Brain microvascular endothelial cell (primary cell): ENCODE results near the gene CTSL.

Source experiments
- DNase-seq: peaks from one replicate; pipeline ENCODE4 v3.0.0-alpha.2; 2020
- H3K27ac ChIP-seq: fragments of 250-450 bp; sonication (Bioruptor Pico); 2 replicates; pipeline ENCODE4 v1.5.1; 2020; ENCODE audit warnings: mild to moderate bottlenecking, moderate library complexity
- H3K27me3 ChIP-seq: fragments of 250-450 bp; sonication (Bioruptor Pico); replicated peaks from 2 replicates; pipeline ENCODE4 v1.5.1; 2020; ENCODE audit warnings: mild to moderate bottlenecking
- H3K36me3 ChIP-seq: fragments of 250-450 bp; sonication (Bioruptor Pico); replicated peaks from 2 replicates; pipeline ENCODE4 v1.5.1; 2020; ENCODE audit warnings: mild to moderate bottlenecking
- H3K4me3 ChIP-seq: 2 replicates; pipeline ENCODE4 v1.5.1; 2011; ENCODE audit warnings: low read depth, mild to moderate bottlenecking, control low read depth, low read length, moderate library complexity
- in situ Hi-C: cut with HindIII; loops from 2 replicates; pipeline ENCODE4 v1.10.0; 2017; ENCODE audit warnings: low sequenced_read_pairs, low pct_ligation_motif_present
- TF ChIP-seq, protein P1 (sequence below): IDR thresholded peaks from 2 replicates; pipeline ENCODE4 v1.5.1; 2011; ENCODE audit warnings: low read depth, mild to moderate bottlenecking, moderate library complexity, low read length, control low read depth, inconsistent platforms; ENCODE audit errors: missing control alignments

Gene CTSL

DNA sequence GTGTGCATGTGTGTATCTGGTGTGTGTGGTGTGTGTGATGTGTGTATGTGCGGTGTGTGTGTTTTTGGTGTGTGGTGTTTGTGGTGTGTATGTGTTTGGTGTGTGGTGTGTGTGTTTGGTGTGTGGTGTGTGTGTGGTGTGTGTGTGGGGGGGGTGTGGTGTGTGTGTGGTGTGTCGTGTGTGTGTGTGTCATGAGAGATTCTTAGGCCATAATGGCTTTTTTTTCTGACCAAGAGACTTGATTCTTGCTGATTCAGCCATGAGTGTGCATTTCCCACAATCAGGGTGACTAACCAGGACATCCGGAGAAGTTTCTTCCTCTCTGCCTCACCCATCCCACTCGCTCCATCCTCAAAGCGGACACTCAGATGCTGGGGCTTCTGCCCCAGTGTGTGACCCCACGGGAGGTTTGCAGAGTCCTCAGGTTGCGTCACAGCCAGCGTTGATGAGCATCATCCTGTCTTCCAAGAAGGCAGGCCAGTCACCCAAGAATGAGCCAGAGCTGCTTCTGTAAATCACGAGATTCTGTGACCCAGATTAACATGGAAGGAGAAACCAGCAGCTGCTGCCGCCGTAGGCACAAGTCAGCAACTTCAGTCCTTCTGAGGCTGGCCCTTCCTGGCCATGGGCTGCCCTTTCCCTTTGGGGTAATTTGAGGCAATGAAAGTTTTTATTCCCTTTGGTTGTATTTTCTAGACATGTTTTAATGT, 12.5 kb upstream of the CTSL start:
- in situ Hi-C loops = no loop called here

DNA sequence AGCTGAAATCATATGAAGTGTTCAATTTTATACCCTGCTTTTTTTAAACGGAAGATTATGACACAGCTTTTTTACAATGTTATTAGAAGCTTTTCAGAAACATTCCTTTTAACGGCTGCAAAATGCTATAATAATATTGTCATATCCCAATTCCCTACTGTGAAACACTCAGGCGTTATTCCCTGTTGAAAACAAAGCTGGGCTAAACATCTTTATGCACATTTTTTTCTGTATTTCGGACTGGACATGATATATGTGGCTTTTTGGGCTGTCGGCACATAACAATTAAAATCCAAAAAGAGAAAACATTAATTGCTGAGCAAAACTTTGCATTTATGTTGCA, 12.0 kb upstream of the CTSL start:
- Histone ChIP-seq H3K27me3 (no peaks in the 10 kb centered on the region), H3K4me3 (peak overlapping the region; percentile 2), H3K36me3 (no peaks in the 10 kb centered on the region), H3K27ac (peak overlapping the region; percentile 96)
- in situ Hi-C loops = no loop called here
- TF ChIP-seq, protein P1, sequence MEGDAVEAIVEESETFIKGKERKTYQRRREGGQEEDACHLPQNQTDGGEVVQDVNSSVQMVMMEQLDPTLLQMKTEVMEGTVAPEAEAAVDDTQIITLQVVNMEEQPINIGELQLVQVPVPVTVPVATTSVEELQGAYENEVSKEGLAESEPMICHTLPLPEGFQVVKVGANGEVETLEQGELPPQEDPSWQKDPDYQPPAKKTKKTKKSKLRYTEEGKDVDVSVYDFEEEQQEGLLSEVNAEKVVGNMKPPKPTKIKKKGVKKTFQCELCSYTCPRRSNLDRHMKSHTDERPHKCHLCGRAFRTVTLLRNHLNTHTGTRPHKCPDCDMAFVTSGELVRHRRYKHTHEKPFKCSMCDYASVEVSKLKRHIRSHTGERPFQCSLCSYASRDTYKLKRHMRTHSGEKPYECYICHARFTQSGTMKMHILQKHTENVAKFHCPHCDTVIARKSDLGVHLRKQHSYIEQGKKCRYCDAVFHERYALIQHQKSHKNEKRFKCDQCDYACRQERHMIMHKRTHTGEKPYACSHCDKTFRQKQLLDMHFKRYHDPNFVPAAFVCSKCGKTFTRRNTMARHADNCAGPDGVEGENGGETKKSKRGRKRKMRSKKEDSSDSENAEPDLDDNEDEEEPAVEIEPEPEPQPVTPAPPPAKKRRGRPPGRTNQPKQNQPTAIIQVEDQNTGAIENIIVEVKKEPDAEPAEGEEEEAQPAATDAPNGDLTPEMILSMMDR = no peak
- DNase-seq = no peak

More for the DNA sequence above, 12.5 kb upstream of the CTSL start:
- peak; percentile 99 for DNase-seq
- Histone ChIP-seq H3K27ac (peak overlapping the region; percentile 96), H3K4me3 (peak overlapping the region; percentile 2), H3K27me3 (no peaks in the 10 kb centered on the region), H3K36me3 (no peaks in the 10 kb centered on the region)
- TF ChIP-seq, protein P1 = peak; percentile 19

DNA sequence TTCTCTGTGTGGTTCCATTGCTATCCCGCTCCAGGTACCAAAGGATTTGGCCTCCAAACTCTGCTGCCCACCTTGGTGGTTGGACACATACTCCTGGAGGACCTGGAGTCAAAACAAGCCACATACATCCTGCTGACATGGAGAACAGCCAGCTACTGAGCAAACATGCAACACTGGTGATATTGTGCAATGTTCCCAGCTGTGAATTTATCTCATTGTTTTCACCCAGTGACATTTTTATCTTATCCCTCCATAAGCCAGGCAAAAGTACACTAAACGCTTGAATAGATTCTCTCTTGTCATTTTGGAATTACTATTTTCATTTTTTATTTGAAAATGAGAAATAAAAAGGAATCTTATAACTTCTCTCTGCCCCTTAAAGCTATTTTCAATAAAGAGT, 11.1 kb upstream of the CTSL start:
- TF ChIP-seq, protein P1 = no peak
- peak; percentile 86 for DNase-seq
- Histone ChIP-seq H3K27me3 (no peaks in the 10 kb centered on the region), H3K36me3 (no peaks in the 10 kb centered on the region), H3K4me3 (no peak overlapping the region), H3K27ac (peak overlapping the region; percentile 96)
- in situ Hi-C loops = no loop called here

DNA sequence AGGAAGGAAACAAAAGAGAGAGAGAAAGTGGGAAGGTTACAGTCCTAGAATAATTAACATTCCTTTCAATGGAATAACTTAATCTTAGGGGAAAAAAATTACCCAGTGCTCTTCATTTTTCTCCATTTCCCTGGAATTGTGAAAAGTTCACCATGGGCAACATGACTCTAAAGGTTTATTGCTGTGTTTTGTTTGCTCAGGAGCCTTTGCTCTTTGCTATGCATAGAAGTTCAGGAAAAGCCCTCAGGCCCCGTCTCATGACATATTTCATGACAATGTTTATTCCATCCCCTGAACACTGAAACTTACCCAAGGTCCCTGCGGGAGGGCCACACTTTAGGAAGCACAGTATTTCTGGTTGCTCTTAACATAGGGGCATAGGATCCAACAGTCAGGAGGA, 9.8 kb upstream of the CTSL start:
- no peaks in the 10 kb centered on the region for H3K27me3 ChIP-seq
- H3K36me3 ChIP-seq = no peaks in the 10 kb centered on the region
- in situ Hi-C loops = no loop called here
- no peak overlapping the region for H3K27ac ChIP-seq
- TF ChIP-seq, protein P1 = no peak
- H3K4me3 ChIP-seq = no peak overlapping the region
- no peak for DNase-seq

DNA sequence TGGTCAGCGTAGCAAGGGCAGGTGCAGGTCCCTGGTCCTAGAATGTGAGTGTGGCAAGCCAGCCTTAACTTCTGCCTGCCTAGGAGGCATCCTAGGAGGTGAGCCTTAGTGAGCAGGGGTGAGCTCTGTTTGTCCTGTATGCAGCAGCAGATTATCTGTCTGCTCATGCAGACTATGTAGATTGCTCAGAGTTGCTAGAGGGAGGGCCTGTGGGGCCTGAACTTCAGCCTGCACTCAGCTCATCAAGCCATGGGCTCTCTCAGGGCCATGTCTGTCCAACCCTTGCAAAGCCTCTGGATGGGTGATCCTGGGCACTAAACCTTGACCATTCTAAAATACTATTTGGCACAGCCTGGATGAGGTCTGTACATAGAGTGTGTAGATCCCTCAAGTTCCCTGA, 8.5 kb upstream of the CTSL start:
- in situ Hi-C loops = no loop called here
- TF ChIP-seq, protein P1 = no peak
- Histone ChIP-seq H3K36me3 (no peaks in the 10 kb centered on the region), H3K4me3 (no peak overlapping the region), H3K27ac (no peak overlapping the region), H3K27me3 (no peaks in the 10 kb centered on the region)
- DNase-seq = no peak

DNA sequence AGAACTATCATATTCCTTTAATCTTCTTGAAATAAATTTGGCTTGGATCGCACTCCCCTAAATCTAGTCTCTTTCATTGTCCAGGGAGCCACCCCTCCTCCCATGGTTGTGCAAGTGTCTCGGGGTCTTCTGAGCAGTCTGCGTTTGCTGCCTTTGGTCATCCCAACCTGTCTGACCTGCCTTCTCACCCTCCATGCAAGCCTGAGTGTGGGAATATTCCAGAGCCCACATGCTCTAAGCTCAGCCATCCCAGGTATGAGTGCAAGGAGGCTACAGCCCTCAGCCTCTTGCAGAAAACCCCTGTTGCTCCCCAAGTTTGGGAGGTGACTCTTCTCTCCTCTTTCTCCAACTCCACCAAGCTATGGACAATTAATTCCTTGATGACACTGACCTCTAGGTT, 7.7 kb upstream of the CTSL start:
- in situ Hi-C loops = no loop called here
- no peaks in the 10 kb centered on the region for H3K36me3 ChIP-seq
- H3K27me3 ChIP-seq = no peaks in the 10 kb centered on the region
- H3K4me3 ChIP-seq = no peak overlapping the region
- DNase-seq = no peak
- no peak overlapping the region for H3K27ac ChIP-seq
- TF ChIP-seq, protein P1 = no peak
